ENCODE data around the gene UCK2.

Gene UCK2

GRCh38 chr1:165829888-165830287 is 2.5 kb downstream of the UCK2 start:
- TF ChIP-seq PPARA (CRISPR knock-in tag; IDR thresholded peaks at IDR 0.05; ENCODE audit: borderline replicate concordance) (no peak), CSDC2 (CRISPR knock-in tag; IDR thresholded peaks at IDR 0.05) (no peak), OSR1 (CRISPR knock-in tag; IDR thresholded peaks at IDR 0.05) (no peak), ZC3H10 (CRISPR knock-in tag; IDR thresholded peaks at IDR 0.05) (no peak), ESRRG (CRISPR knock-in tag; IDR thresholded peaks at IDR 0.05) (no peak), ZNF8 (CRISPR knock-in tag; IDR thresholded peaks at IDR 0.05) (no peak), ZNF70 (CRISPR knock-in tag; IDR thresholded peaks at IDR 0.05) (no peak), TCF4 (CRISPR knock-in tag; IDR thresholded peaks at IDR 0.05; ENCODE audit: borderline replicate concordance) (no peak), RARB (CRISPR knock-in tag; IDR thresholded peaks at IDR 0.05) (no peak), ZFP3 (CRISPR knock-in tag; IDR thresholded peaks at IDR 0.05) (no peak)
- no peak for ATAC-seq

GRCh38 chr1:165831146-165831545 is 3.7 kb downstream of the UCK2 start:
- TF ChIP-seq ARNTL (CRISPR knock-in tag; IDR thresholded peaks at IDR 0.05; ENCODE audit: borderline replicate concordance, low read depth) (no peak), ISL1 (CRISPR knock-in tag; IDR thresholded peaks at IDR 0.05) (no peak), ZNF70 (CRISPR knock-in tag; IDR thresholded peaks at IDR 0.05) (no peak), POU6F1 (CRISPR knock-in tag; IDR thresholded peaks at IDR 0.05; ENCODE audit: borderline replicate concordance, low read depth) (no peak), ZFP3 (CRISPR knock-in tag; IDR thresholded peaks at IDR 0.05) (no peak), PPARA (CRISPR knock-in tag; IDR thresholded peaks at IDR 0.05; ENCODE audit: borderline replicate concordance) (no peak), ZFP30 (CRISPR knock-in tag; IDR thresholded peaks at IDR 0.05) (no peak), RARB (CRISPR knock-in tag; IDR thresholded peaks at IDR 0.05) (no peak), ZC3H10 (CRISPR knock-in tag; IDR thresholded peaks at IDR 0.05) (no peak), SNAI2 (CRISPR knock-in tag; IDR thresholded peaks at IDR 0.05) (no peak), TSHZ2 (CRISPR knock-in tag; IDR thresholded peaks at IDR 0.05) (no peak), CSDC2 (CRISPR knock-in tag; IDR thresholded peaks at IDR 0.05) (no peak), ESRRG (CRISPR knock-in tag; IDR thresholded peaks at IDR 0.05) (no peak), CREB5 (CRISPR knock-in tag; IDR thresholded peaks at IDR 0.05; ENCODE audit: low read depth) (no peak), OSR1 (CRISPR knock-in tag; IDR thresholded peaks at IDR 0.05) (no peak), ZNF8 (CRISPR knock-in tag; IDR thresholded peaks at IDR 0.05) (no peak), PATZ1 (CRISPR knock-in tag; IDR thresholded peaks at IDR 0.05; ENCODE audit: borderline replicate concordance) (no peak)

GRCh38 chr1:165832902-165833301 is 5.5 kb downstream of the UCK2 start:
- no peak for ATAC-seq
- TF ChIP-seq ESRRG (CRISPR knock-in tag; IDR thresholded peaks at IDR 0.05) (no peak), TOX (CRISPR knock-in tag; IDR thresholded peaks at IDR 0.05; ENCODE audit: borderline replicate concordance) (no peak), PATZ1 (CRISPR knock-in tag; IDR thresholded peaks at IDR 0.05; ENCODE audit: borderline replicate concordance) (no peak), ARNTL (CRISPR knock-in tag; IDR thresholded peaks at IDR 0.05; ENCODE audit: borderline replicate concordance, low read depth) (no peak), CSRNP3 (CRISPR knock-in tag; IDR thresholded peaks at IDR 0.05) (no peak), CREB5 (CRISPR knock-in tag; IDR thresholded peaks at IDR 0.05; ENCODE audit: low read depth) (no peak), GLIS3 (CRISPR knock-in tag; IDR thresholded peaks at IDR 0.05) (no peak), TSHZ2 (CRISPR knock-in tag; IDR thresholded peaks at IDR 0.05) (no peak)

More at GRCh38 chr1:165831146-165831545, 3.7 kb downstream of the UCK2 start:
- no peak for ATAC-seq
